Measurements from ENCODE around the gene LGALS4.
"Not testable (repeated sequence)": the region's sequence is repeated elsewhere in the genome, so short reads cannot be mapped to it uniquely, and the experiment has no call there.

LGALS4 gene

GRCh38 chr19:38766276-38767047 is 46.3 kb downstream of the LGALS4 start:
- TF ChIP-seq POLR2A (IDR thresholded peaks at IDR 0.05; ENCODE audit: low read length) (no peak), GATA1 (IDR thresholded peaks at IDR 0.05; ENCODE audit: low read depth, low read length) (no peak)

GRCh38 chr19:38765214-38765613 is 47.5 kb downstream of the LGALS4 start:
- no peak for DNase-seq
- no peak for TF ChIP-seq POLR2A (IDR thresholded peaks at IDR 0.05; ENCODE audit: low read length)
- TF ChIP-seq GATA1 (IDR thresholded peaks at IDR 0.05; ENCODE audit: low read depth, low read length): no peak

More at GRCh38 chr19:38766276-38767047, 46.3 kb downstream of the LGALS4 start:
- no peak for DNase-seq

GRCh38 chr19:38763795-38764220 is 48.9 kb downstream of the LGALS4 start:
- TF ChIP-seq POLR2A (IDR thresholded peaks at IDR 0.05; ENCODE audit: low read length) (no peak), GATA1 (IDR thresholded peaks at IDR 0.05; ENCODE audit: low read depth, low read length) (no peak)
- no peak for DNase-seq

GRCh38 chr19:38761884-38762389 is 50.8 kb downstream of the LGALS4 start:
- DNase-seq: not testable (repeated sequence)

GRCh38 chr19:38760805-38761517 is 51.8 kb downstream of the LGALS4 start:
- DNase-seq: not testable (repeated sequence)

GRCh38 chr19:38759590-38760003 is 53.1 kb downstream of the LGALS4 start:
- TF ChIP-seq GATA1 (IDR thresholded peaks at IDR 0.05; ENCODE audit: low read depth, low read length): no peak
- TF ChIP-seq POLR2A (IDR thresholded peaks at IDR 0.05; ENCODE audit: low read length): no peak
- no peak for DNase-seq

- not testable (repeated sequence) for DNase-seq
Observed at GRCh38 chr19:38754196-38754595, 58.5 kb downstream of the LGALS4 start.

GRCh38 chr19:38753783-38754182 is 59.0 kb downstream of the LGALS4 start:
- not testable (repeated sequence) for DNase-seq
